Measurements from ENCODE around the gene CXCL16. TPM values are rescaled to one million over a fixed set of nuclear protein-coding genes. Genes with fewer than 3 reads are reported as not detected.

Gene CXCL16
- 3.3 and 4.4 TPM in 2 replicates for total RNA-seq

GRCh38 chr17:4739122-4740024 is at the start of gene CXCL16, which contains the start of gene ZMYND15:
CXCL16 (minus strand) TSS chr17:4739928; CDS start chr17:4739339, 589 bp downstream.
ZMYND15 (plus strand) TSS chr17:4739833; CDS start chr17:4740549, 716 bp downstream.
- intact Hi-C loops (cut with micrococcal nuclease): loop anchor here (1.0 to 10.0 kb wide), 4 partner anchors 8 to 475 kb away; partner anchors contain the start of genes ANKFY1, MED11 and VMO1

- intact Hi-C loops (cut with micrococcal nuclease): loop anchor here (5.0 kb wide), 1 partner anchor 152 kb away; no protein-coding TSS in a partner anchor
Measured at GRCh38 chr17:4788807-4789700, 49.3 kb upstream of the CXCL16 start, which contains the start of gene GLTPD2. GLTPD2 (plus strand) TSS chr17:4788964; CDS start chr17:4789012, 48 bp downstream.

GRCh38 chr17:4788159-4788806 is 48.6 kb upstream of the CXCL16 start:
- intact Hi-C loops (cut with micrococcal nuclease): loop anchor here (5.0 kb wide), 1 partner anchor 151 kb away; no protein-coding TSS in a partner anchor

GRCh38 chr17:4786516-4786915 is 46.8 kb upstream of the CXCL16 start:
- intact Hi-C loops (cut with micrococcal nuclease): loop anchor here (2.0 to 5.0 kb wide), 2 partner anchors 48 to 149 kb away; partner anchors contain the start of genes CXCL16 and ZMYND15

- intact Hi-C loops (cut with micrococcal nuclease): loop anchor here (2.0 to 5.0 kb wide), 2 partner anchors 47 to 149 kb away; partner anchors contain the start of genes CXCL16 and ZMYND15
Measured at GRCh38 chr17:4786106-4786511, 46.4 kb upstream of the CXCL16 start, which contains the start of gene VMO1. VMO1 (minus strand) TSS chr17:4786364; CDS start chr17:4786352, 12 bp downstream.

- intact Hi-C loops (cut with micrococcal nuclease): loop anchor here (1.0 to 5.0 kb wide), 3 partner anchors 47 to 148 kb away; partner anchors contain the start of genes ARRB2, CXCL16 and ZMYND15
Measured at GRCh38 chr17:4785311-4786105, 45.8 kb upstream of the CXCL16 start.

- intact Hi-C loops (cut with micrococcal nuclease): no loop called here
Measured at GRCh38 chr17:4782652-4783051, 42.9 kb upstream of the CXCL16 start.

- intact Hi-C loops (cut with micrococcal nuclease): no loop called here
Measured at GRCh38 chr17:4780325-4780955, 40.7 kb upstream of the CXCL16 start.

- intact Hi-C loops (cut with micrococcal nuclease): no loop called here
Measured at GRCh38 chr17:4777969-4778760, 38.4 kb upstream of the CXCL16 start.

GRCh38 chr17:4772235-4772613 is 32.5 kb upstream of the CXCL16 start:
- intact Hi-C loops (cut with micrococcal nuclease): no loop called here

GRCh38 chr17:4771519-4772234 is 31.9 kb upstream of the CXCL16 start, which contains the start of gene TM4SF5:
TM4SF5 (plus strand) TSS chr17:4771886; CDS start chr17:4771923, 37 bp downstream.
- intact Hi-C loops (cut with micrococcal nuclease): no loop called here

GRCh38 chr17:4769628-4770027 is 29.9 kb upstream of the CXCL16 start:
- intact Hi-C loops (cut with micrococcal nuclease): no loop called here

- intact Hi-C loops (cut with micrococcal nuclease): no loop called here
Measured at GRCh38 chr17:4768298-4768697, 28.6 kb upstream of the CXCL16 start.

GRCh38 chr17:4766723-4767122 is 27.0 kb upstream of the CXCL16 start:
- intact Hi-C loops (cut with micrococcal nuclease): no loop called here

GRCh38 chr17:4766201-4766600 is 26.5 kb upstream of the CXCL16 start:
- intact Hi-C loops (cut with micrococcal nuclease): no loop called here

- intact Hi-C loops (cut with micrococcal nuclease): no loop called here
Measured at GRCh38 chr17:4764595-4764994, 24.9 kb upstream of the CXCL16 start.

GRCh38 chr17:4759776-4760236 is 20.1 kb upstream of the CXCL16 start:
- intact Hi-C loops (cut with micrococcal nuclease): no loop called here

All from T-helper 1 cell treated with Interleukin-12 subunit alpha and Interleukin-12 subunit beta and Interleukin-4 antibody, amounts not matched to agents 30 ng/mL and 1 ng/mL, for 36 hours (primary cell).